Stimulated activated CD4-positive, alpha-beta T cell treated with anti-CD3 and anti-CD28 coated beads, Interleukin-2, amount 100 ng/mL, for 24 hours (primary cell): ENCODE data around the gene CDSN.
A peak's percentile ranks its signal among the peaks of the same experiment; 100 is the strongest.
"Not testable (repeated sequence)": the region's sequence is repeated elsewhere in the genome, so short reads cannot be mapped to it uniquely, and the experiment has no call there.

Experiments
- DNase-seq, 2 donors: peaks; one replicate each; pipeline ENCODE4 v3.0.0-alpha.2; 2020

CDSN gene, protein sequence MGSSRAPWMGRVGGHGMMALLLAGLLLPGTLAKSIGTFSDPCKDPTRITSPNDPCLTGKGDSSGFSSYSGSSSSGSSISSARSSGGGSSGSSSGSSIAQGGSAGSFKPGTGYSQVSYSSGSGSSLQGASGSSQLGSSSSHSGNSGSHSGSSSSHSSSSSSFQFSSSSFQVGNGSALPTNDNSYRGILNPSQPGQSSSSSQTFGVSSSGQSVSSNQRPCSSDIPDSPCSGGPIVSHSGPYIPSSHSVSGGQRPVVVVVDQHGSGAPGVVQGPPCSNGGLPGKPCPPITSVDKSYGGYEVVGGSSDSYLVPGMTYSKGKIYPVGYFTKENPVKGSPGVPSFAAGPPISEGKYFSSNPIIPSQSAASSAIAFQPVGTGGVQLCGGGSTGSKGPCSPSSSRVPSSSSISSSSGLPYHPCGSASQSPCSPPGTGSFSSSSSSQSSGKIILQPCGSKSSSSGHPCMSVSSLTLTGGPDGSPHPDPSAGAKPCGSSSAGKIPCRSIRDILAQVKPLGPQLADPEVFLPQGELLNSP

GRCh38 chr6:31120151-31120915 is at the start of gene CDSN:
TSS of gene CDSN (minus strand) at chr6:31120446. CDS start at chr6:31120419, 27 bp downstream.
- DNase-seq: no peak

- no peak for DNase-seq
These were observed 49.0 kb upstream of the CDSN start for GRCh38 chr6:31169123-31169857.

GRCh38 chr6:31168606-31169005 is 48.4 kb upstream of the CDSN start:
- no peak for DNase-seq

GRCh38 chr6:31165986-31166385 is 45.7 kb upstream of the CDSN start:
- DNase-seq: no peak

- peak in 1 of 2 donors; percentile 15 for DNase-seq
These were observed 45.0 kb upstream of the CDSN start for GRCh38 chr6:31165064-31165832.

DNA sequence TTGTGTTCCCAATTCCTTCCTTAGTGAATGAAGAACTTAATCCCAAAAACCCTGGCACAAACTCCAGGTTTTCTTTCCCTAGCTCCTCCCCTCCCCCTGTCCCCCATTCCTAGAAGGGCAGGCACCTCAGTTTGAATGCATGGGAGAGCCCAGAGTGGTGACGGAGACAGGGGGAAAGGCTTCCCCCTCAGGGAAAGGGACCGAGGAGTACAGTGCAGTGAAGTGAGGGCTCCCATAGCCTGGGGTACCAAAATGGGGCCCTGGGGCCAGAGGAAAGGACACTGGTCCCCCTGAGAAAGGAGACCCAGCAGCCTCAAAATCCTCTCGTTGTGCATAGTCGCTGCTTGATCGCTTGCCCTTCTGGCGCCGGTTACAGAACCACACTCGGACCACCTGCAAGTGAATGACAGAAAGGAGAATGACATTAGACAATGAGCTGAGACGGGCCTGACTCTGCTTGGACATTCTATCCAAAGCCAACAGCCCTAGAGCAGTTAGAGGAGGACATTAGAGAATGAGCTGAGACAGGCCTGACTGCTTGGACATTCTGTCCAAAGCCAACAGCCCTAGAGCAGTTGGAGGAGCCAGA is 44.3 kb upstream of the CDSN start:
- not testable (repeated sequence) for DNase-seq

GRCh38 chr6:31163922-31164321 is 43.7 kb upstream of the CDSN start:
- no peak for DNase-seq

- no peak for DNase-seq
These were observed 42.4 kb upstream of the CDSN start for GRCh38 chr6:31162463-31163165.

GRCh38 chr6:31161216-31162126 is 41.2 kb upstream of the CDSN start:
- DNase-seq: no peak

GRCh38 chr6:31158863-31159855 is 38.9 kb upstream of the CDSN start:
- peak; percentile 35 to 40 for DNase-seq

- DNase-seq: peak; percentile 99
These were observed 38.1 kb upstream of the CDSN start, which contains the start of gene TCF19 for GRCh38 chr6:31158140-31158862. TSS of gene TCF19 (plus strand) at chr6:31158589. CDS start at chr6:31159470, 881 bp downstream.

DNA sequence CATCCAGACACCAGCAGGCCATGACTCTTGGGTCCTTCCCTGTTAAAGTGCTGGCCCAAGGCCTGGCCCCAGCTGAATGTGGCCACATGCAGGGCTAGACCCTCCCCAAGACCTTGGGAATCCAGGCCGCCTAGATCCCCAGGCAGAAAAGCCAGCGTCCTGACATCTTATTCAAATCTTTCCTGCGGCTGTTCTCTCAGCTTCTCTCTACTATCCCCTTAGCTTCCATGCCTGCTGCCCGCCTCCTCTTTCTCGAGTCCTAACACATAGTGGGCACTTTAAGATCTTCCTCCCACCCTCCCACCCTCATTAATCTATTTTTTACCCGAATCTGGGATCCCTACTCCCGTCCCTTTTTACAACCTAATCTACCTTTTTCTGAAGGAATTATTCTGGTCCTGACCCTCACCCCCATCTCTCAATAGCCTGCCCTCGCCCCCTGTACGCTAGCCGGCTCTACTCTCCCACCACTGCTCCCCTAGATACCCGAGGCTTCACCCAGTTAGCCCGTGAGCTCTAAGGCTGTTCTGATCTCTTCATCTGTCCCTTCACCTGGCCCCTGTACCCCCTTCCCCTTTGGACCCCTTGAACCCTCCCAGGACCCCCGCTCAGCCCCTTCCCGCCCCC is 37.4 kb upstream of the CDSN start, which contains the start of gene CCHCR1:
Gene CCHCR1 (minus strand): TSS at position 290 of the 627 bp plus-strand sequence. CDS start 202 bp downstream, at position 88.
- no peak for DNase-seq

DNA sequence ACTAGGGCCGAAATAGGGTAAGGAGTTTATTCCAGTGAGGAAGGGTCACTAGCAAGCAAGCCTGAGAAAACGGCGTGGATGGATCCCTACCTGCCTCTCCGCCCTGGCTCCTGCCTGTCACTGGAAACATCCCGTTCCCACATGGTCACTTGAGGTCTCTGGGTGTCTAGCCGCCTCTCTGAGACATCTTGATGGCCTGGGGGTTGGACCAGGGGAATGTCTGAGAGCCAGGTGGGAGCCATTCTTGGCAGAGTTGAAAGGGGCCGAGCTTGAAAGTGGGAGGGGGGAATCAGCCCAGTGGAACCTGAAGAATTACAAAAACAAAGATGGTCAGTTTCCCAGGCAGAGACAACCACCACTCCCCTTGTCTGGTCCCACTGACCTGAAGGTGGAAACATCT is 36.4 kb upstream of the CDSN start:
- DNase-seq: no peak

- DNase-seq: no peak
These were observed 34.2 kb upstream of the CDSN start for GRCh38 chr6:31154436-31154835.

GRCh38 chr6:31152781-31153180 is 32.5 kb upstream of the CDSN start:
- no peak for DNase-seq

DNA sequence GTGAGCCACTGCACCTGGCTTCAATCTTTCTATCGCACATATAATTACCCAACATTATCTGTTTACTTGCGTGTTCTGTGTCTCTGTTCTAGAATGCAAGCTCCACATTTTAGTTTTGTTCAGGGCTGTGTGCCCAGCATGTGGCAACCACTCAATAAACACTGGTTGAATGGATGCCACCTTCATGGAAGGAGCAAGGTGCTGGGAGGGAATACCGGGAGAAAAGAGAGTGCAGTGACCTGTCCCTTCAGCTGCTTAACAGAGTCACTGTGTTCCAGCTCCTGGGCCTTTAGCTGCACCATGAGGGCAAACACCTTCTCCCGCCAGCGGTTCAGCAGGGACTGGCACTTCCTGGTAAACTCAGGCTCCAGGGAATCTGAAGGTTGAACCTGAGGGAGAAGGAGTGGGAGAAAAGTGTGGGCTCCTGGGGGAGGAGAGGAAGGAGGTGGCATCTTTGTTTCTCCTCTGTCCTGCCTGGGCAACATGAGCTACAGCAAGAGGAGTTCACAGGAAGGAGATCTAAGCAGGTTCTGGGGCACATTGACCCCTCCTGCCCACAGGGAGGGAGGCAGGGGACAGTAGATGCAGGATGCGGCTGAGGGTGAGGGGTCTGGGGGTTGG is 29.7 kb upstream of the CDSN start:
- no peak for DNase-seq

- no peak for DNase-seq
These were observed 25.1 kb upstream of the CDSN start for GRCh38 chr6:31145386-31145785.
